Astrocyte (in vitro differentiated cells and primary cell): ENCODE data around the gene GP1BA. TPM values are rescaled to one million over a fixed set of nuclear protein-coding genes. Genes with fewer than 3 reads are reported as not detected.

Experiments used
- DNase-seq: peaks from one replicate; pipeline ENCODE4 v3.0.0-alpha.2; 2010; ENCODE audit warnings: low read depth
- FAIRE-seq: peaks from 2 replicates; lab custom pipeline; 2011; peaks lifted over from hg19 to GRCh38; lab: Jason Lieb, UNC
- H2AFZ ChIP-seq: 2 replicates; pipeline ENCODE4 v1.6.0; 2012; ENCODE audit warnings: low read depth, low read length, inconsistent platforms
- H3K27ac ChIP-seq: 2 replicates; pipeline ENCODE4 v1.5.1; 2011; ENCODE audit warnings: low read depth, low read length, inconsistent platforms
- H3K27me3 ChIP-seq: 2 replicates; pipeline ENCODE4 v1.6.0; 2011; ENCODE audit warnings: low read length, inconsistent platforms; ENCODE audit not compliant: insufficient read depth
- H3K36me3 ChIP-seq: 2 replicates; pipeline ENCODE4 v1.5.1; 2011; ENCODE audit warnings: low read length, inconsistent platforms; ENCODE audit not compliant: insufficient read depth
- H3K4me1 ChIP-seq: 2 replicates; pipeline ENCODE4 v1.5.1; 2011; ENCODE audit warnings: low read length, inconsistent platforms; ENCODE audit not compliant: insufficient read depth
- H3K4me2 ChIP-seq: 2 replicates; pipeline ENCODE4 v1.6.0; 2012; ENCODE audit warnings: low read length, inconsistent platforms
- H3K4me3 ChIP-seq: 2 replicates; pipeline ENCODE4 v1.5.1; 2011; ENCODE audit warnings: low read depth, mild to moderate bottlenecking, low read length, inconsistent platforms; ENCODE audit not compliant: insufficient read depth
- H3K79me2 ChIP-seq: 2 replicates; pipeline ENCODE4 v1.6.0; 2012; ENCODE audit warnings: mild to moderate bottlenecking, low read length, inconsistent platforms; ENCODE audit not compliant: insufficient read depth
- H3K9ac ChIP-seq: 2 replicates; pipeline ENCODE4 v1.6.0; 2012; ENCODE audit warnings: mild to moderate bottlenecking, low read length, inconsistent platforms
- H3K9me3 ChIP-seq: 2 replicates; pipeline ENCODE4 v1.5.1; 2012; ENCODE audit warnings: low read depth, mild to moderate bottlenecking, low read length, inconsistent platforms; ENCODE audit not compliant: insufficient read depth
- H4K20me1 ChIP-seq: 2 replicates; pipeline ENCODE4 v1.6.0; 2012; ENCODE audit warnings: low read length, inconsistent platforms; ENCODE audit not compliant: insufficient read depth
- H3K27ac Mint-ChIP-seq: one replicate; pipeline ENCODE4 v1.8.0; 2021; ENCODE audit warnings: mild to moderate bottlenecking, mixed read lengths; ENCODE audit not compliant: unreplicated experiment
- H3K27me3 Mint-ChIP-seq: one replicate; pipeline ENCODE4 v1.8.0; 2021; ENCODE audit warnings: low read depth, mixed read lengths; ENCODE audit not compliant: unreplicated experiment
- H3K36me3 Mint-ChIP-seq: one replicate; pipeline ENCODE4 v1.8.0; 2021; ENCODE audit warnings: low read depth, mixed read lengths; ENCODE audit not compliant: unreplicated experiment
- H3K4me1 Mint-ChIP-seq: one replicate; pipeline ENCODE4 v1.8.0; 2021; ENCODE audit warnings: low read depth, mixed read lengths; ENCODE audit not compliant: unreplicated experiment
- H3K4me3 Mint-ChIP-seq: one replicate; pipeline ENCODE4 v1.8.0; 2021; ENCODE audit warnings: mild to moderate bottlenecking, moderate library complexity, mixed read lengths; ENCODE audit not compliant: unreplicated experiment
- H3K9me3 Mint-ChIP-seq: one replicate; pipeline ENCODE4 v1.8.0; 2021; ENCODE audit warnings: mild to moderate bottlenecking, mixed read lengths; ENCODE audit not compliant: unreplicated experiment
- CTCF ChIP-seq: IDR thresholded peaks from 2 replicates; pipeline ENCODE4 v1.5.1; 2011; ENCODE audit warnings: low read depth, mild to moderate bottlenecking, inconsistent platforms, low read length, moderate library complexity; ENCODE audit not compliant: insufficient read depth
- EZH2 ChIP-seq: IDR thresholded peaks from 2 replicates; pipeline ENCODE4 v1.6.1; 2012; ENCODE audit warnings: mild to moderate bottlenecking, low read length, inconsistent platforms; ENCODE audit not compliant: insufficient read depth
- total RNA-seq: library from RNA; stranded (reverse); gene quantifications from 2 replicates; pipeline ENCODE4 v1.2.1, GENCODE V29; 2021

The GP1BA gene
- total RNA-seq, 1 donor from 2014 or later = 0.09 TPM

GRCh38 chr17:4900231-4901107 is 31.6 kb upstream of the GP1BA start:
- Mint-ChIP-seq H3K4me3 (no peak overlapping the region), H3K36me3 (peaks cover 22% of the 10 kb centered on the region), H3K27ac (no peak overlapping the region), H3K4me1 (no peaks in the 10 kb centered on the region), H3K27me3 (no peaks in the 10 kb centered on the region), H3K9me3 (no peaks in the 10 kb centered on the region)
- DNase-seq (no peak), FAIRE-seq (no peak)
- H3K9me3 ChIP-seq = no peaks in the 10 kb centered on the region
- H3K27ac ChIP-seq = no peak overlapping the region
- H4K20me1 ChIP-seq = peaks cover 7% of the 10 kb centered on the region
- peaks cover 2% of the 10 kb centered on the region for H3K36me3 ChIP-seq
- H3K79me2 ChIP-seq = no peaks in the 10 kb centered on the region
- H3K4me1 ChIP-seq = peaks cover 6% of the 10 kb centered on the region
- H3K27me3 ChIP-seq = peaks cover 2% of the 10 kb centered on the region
- H3K4me3 ChIP-seq = peak overlapping the region; percentile 53
- no peak for TF ChIP-seq CTCF
- TF ChIP-seq EZH2 = peak; percentile 73
- H3K9ac ChIP-seq = peak overlapping the region; percentile 23
- H2AFZ ChIP-seq = peak overlapping the region; percentile 35
- H3K4me2 ChIP-seq = peak overlapping the region; percentile 78

- Mint-ChIP-seq H3K4me1 (no peaks in the 10 kb centered on the region), H3K27me3 (no peaks in the 10 kb centered on the region), H3K4me3 (no peak overlapping the region), H3K36me3 (peaks cover 17% of the 10 kb centered on the region), H3K9me3 (no peaks in the 10 kb centered on the region), H3K27ac (no peak overlapping the region)
- FAIRE-seq (no peak), DNase-seq (no peak)
- Histone ChIP-seq H3K27me3 (peaks cover 2% of the 10 kb centered on the region), H2AFZ (peak overlapping the region; percentile 35), H4K20me1 (peaks cover 7% of the 10 kb centered on the region), H3K9me3 (no peaks in the 10 kb centered on the region), H3K79me2 (no peaks in the 10 kb centered on the region), H3K4me1 (peaks cover 6% of the 10 kb centered on the region), H3K27ac (no peak overlapping the region), H3K4me2 (peak overlapping the region; percentile 78), H3K4me3 (no peak overlapping the region), H3K9ac (no peak overlapping the region), H3K36me3 (peaks cover under 1% of the 10 kb centered on the region)
- no peak for TF ChIP-seq CTCF
Measured at GRCh38 chr17:4901108-4901647, 30.9 kb upstream of the GP1BA start.
